ENCODE measurements around the gene FKBP5. TPM values are rescaled to one million over a fixed set of nuclear protein-coding genes. Genes with fewer than 3 reads are reported as not detected.

FKBP5 gene
- total and polyA plus RNA-seq, 2 donors (not counting 3 experiments of a cell fraction or from before 2014, with no cell fraction given): 16.7 to 56.8 TPM

DNA sequence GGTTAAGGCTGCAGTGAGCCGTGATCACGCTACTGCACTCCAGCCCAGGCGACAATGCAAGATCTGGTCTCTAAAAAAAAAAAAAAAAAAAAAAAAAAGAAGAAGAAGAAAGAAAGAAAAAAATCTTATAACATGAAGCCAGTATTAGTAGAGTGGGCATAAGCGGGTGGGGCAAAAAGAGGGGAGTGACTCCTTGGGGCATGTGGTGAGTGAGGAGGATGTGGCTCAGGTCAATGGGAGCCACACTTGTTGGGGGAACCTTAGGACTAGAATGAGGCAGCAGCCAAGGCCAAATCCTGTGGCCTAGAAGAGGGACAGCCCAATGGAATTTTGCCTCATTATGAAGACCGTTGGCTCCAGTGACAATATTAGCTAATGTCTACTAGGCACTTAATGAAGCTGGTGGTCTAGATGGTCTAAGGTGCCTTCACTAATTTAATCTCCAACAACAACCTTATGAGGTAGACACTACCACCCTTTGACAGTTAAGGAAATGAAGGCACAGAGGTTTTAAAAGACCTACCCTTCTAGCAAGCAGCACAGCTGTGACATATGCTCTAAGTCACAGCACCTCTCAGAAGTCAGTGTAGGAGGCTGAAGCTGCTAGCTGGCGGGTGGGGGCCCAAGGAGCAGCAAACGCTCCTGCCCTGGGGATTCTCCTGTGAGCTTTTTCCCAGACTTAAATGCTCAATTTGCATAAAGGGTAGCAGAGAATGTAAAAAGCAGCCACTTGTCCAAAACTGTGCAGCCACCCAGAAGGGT lies 24.5 kb upstream of the FKBP5 start:
- dilution Hi-C loops (cut with MboI; ENCODE audit: extremely low pct_ligation_motif_present, low sequenced_read_pairs): no loop called here
- FAIRE-seq: no peak

DNA sequence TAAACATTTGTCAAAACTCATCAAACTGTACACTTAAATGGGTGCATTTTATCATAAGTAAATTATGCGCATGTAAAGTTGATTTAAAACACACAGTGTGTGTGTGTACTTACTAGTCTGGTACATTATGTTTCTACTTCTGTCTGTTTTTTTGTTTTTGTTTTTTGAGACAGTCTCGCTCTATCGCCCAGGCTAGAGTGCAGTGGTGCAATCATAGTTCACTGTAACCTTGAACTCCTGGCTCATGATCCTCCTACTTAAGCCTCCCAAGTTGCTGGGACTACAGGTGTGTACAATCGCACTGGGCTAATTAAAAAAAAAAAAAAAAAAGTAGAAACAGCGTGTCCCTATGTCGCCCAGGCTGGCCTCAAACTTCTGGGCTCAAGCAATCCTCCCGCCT lies 23.0 kb upstream of the FKBP5 start:
- BruUV-seq (replicated peaks): no TSS peak
- CTCF ChIA-PET: interaction anchor here (1.0 to 1.6 kb wide), 3 partner anchors 19 to 159 kb away, joined by 4 to 6 read pairs (median 5); no protein-coding TSS in a partner anchor
- no peak overlapping the region for H3K27ac ChIP-seq (ENCODE audit: insufficient read depth, low read depth, low read length)
- no peak overlapping the region for H3K9ac ChIP-seq (replicated peaks; ENCODE audit: extremely low read depth, insufficient read depth, low read length)
- FAIRE-seq: no peak
- H4K20me1 ChIP-seq (replicated peaks; ENCODE audit: control insufficient read depth, extremely low read depth, insufficient read depth, low read length): no peaks in the 10 kb centered on the region
- no peaks in the 10 kb centered on the region for H3K27me3 ChIP-seq (ENCODE audit: control insufficient read depth in 2 of 2, insufficient read depth in 2 of 2, low read length in 2 of 2)
- no peak for DNase-seq (ENCODE audit: low read depth, low spot score)
- POLR2A ChIA-PET: no interaction called here
- H3K4me2 ChIP-seq (ENCODE audit: insufficient read depth, low read length): no peak overlapping the region
- dilution Hi-C loops (cut with MboI; ENCODE audit: extremely low pct_ligation_motif_present, low sequenced_read_pairs) (no loop called here), intact Hi-C loops (cut with micrococcal nuclease) (no loop called here)
- H3K9me3 ChIP-seq (replicated peaks; ENCODE audit: control insufficient read depth, insufficient read depth, low read length): no peaks in the 10 kb centered on the region
- no peaks in the 10 kb centered on the region for H3K79me2 ChIP-seq (ENCODE audit: control insufficient read depth, insufficient read depth, low read length)
- H3K36me3 ChIP-seq (ENCODE audit: control insufficient read depth in 2 of 2, extremely low read depth in 1 of 2, insufficient read depth in 2 of 2, low read length in 2 of 2): no peaks in the 10 kb centered on the region
- H3K4me3 ChIP-seq (replicated peaks in 1 of 3; ENCODE audit: insufficient read depth in 1 of 3, low read depth in 1 of 3, low read length in 3 of 3): no peak overlapping the region
- H3K4me1 ChIP-seq (ENCODE audit: control insufficient read depth, extremely low read depth, insufficient read depth, low read length): no peaks in the 10 kb centered on the region
- H3K9me1 ChIP-seq (replicated peaks; ENCODE audit: control insufficient read depth, extremely low read depth, insufficient read depth, low read length): no peaks in the 10 kb centered on the region
- no peak for TF ChIP-seq POLR2A (IDR thresholded peaks at IDR 0.05; ENCODE audit: low read depth, low read length)
- TF ChIP-seq, protein P1, sequence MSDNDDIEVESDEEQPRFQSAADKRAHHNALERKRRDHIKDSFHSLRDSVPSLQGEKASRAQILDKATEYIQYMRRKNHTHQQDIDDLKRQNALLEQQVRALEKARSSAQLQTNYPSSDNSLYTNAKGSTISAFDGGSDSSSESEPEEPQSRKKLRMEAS (IDR thresholded peaks at IDR 0.05; ENCODE audit: insufficient read depth, insufficient read length): no peak
- no peak overlapping the region for H2AFZ ChIP-seq (ENCODE audit: low read depth, low read length)

More for the DNA sequence above, 24.5 kb upstream of the FKBP5 start:
- no peak for TF ChIP-seq GATA2 (IDR thresholded peaks at IDR 0.05; ENCODE audit: insufficient read depth, insufficient read length, low read depth, low read length)
- Histone ChIP-seq H3K27me3 (ENCODE audit: control insufficient read depth in 2 of 2, insufficient read depth in 2 of 2, low read length in 2 of 2) (no peaks in the 10 kb centered on the region), H3K4me1 (ENCODE audit: control insufficient read depth, extremely low read depth, insufficient read depth, low read length) (peaks cover 4% of the 10 kb centered on the region), H4K20me1 (replicated peaks; ENCODE audit: control insufficient read depth, extremely low read depth, insufficient read depth, low read length) (no peaks in the 10 kb centered on the region), H3K9me1 (replicated peaks; ENCODE audit: control insufficient read depth, extremely low read depth, insufficient read depth, low read length) (no peaks in the 10 kb centered on the region), H3K4me2 (ENCODE audit: insufficient read depth, low read length) (no peak overlapping the region), H3K4me3 (replicated peaks in 1 of 3; ENCODE audit: insufficient read depth in 1 of 3, low read depth in 1 of 3, low read length in 3 of 3) (no peak overlapping the region), H3K9ac (replicated peaks; ENCODE audit: extremely low read depth, insufficient read depth, low read length) (no peak overlapping the region), H2AFZ (ENCODE audit: low read depth, low read length) (no peak overlapping the region), H3K36me3 (ENCODE audit: control insufficient read depth in 2 of 2, extremely low read depth in 1 of 2, insufficient read depth in 2 of 2, low read length in 2 of 2) (no peaks in the 10 kb centered on the region), H3K27ac (ENCODE audit: insufficient read depth, low read depth, low read length) (no peak overlapping the region), H3K9me3 (replicated peaks; ENCODE audit: control insufficient read depth, insufficient read depth, low read length) (no peaks in the 10 kb centered on the region), H3K79me2 (ENCODE audit: control insufficient read depth, insufficient read depth, low read length) (no peaks in the 10 kb centered on the region)
- intact Hi-C loops (cut with micrococcal nuclease): no loop called here
- BruUV-seq (replicated peaks): no TSS peak
- no peak for DNase-seq (ENCODE audit: low read depth, low spot score)
- ChIA-PET CTCF (no interaction called here), POLR2A (no interaction called here)
